SK-N-SH treated with all-trans-retinoic acid at 6 μM for 48 hours (cell line): Measurements from ENCODE around the gene RBM12.

Source experiments
- ATAC-seq: fragments of 200-7000 bp; cut with Tn5 transposase; 3 replicates; pipeline ENCODE4 v1.9.1; 2020; ENCODE audit warnings: mild to moderate bottlenecking, moderate library complexity
- ARNTL ChIP-seq: fragments of 450-650 bp; formaldehyde crosslinking; IDR thresholded peaks from 2 replicates; pipeline ENCODE4 v1.5.0; 2020; ENCODE audit warnings: low read depth, mild to moderate bottlenecking, moderate library complexity, borderline replicate concordance
- BACH2 ChIP-seq: fragments of 250-450 bp; sonication (Bioruptor Pico); IDR thresholded peaks from 2 replicates; pipeline ENCODE4 v1.9.0; 2021; ENCODE audit warnings: mild to moderate bottlenecking, borderline replicate concordance
- ESRRG ChIP-seq: fragments of 250-450 bp; sonication (Bioruptor Pico); IDR thresholded peaks from 2 replicates; pipeline ENCODE4 v1.6.1; 2021; ENCODE audit warnings: mild to moderate bottlenecking
- GLIS3 ChIP-seq: fragments of 250-450 bp; sonication (Bioruptor Pico); IDR thresholded peaks from 2 replicates; pipeline ENCODE4 v1.5.0; 2020; ENCODE audit warnings: mild to moderate bottlenecking, moderate library complexity
- ISL1 ChIP-seq: fragments of 250-450 bp; sonication (Bioruptor Pico); IDR thresholded peaks from 2 replicates; pipeline ENCODE4 v2.1.2; 2022; ENCODE audit warnings: mild to moderate bottlenecking, moderate library complexity
- OSR1 ChIP-seq: fragments of 250-450 bp; sonication (Bioruptor Pico); IDR thresholded peaks from 2 replicates; pipeline ENCODE4 v1.8.0; 2022; ENCODE audit warnings: moderate library complexity, mild to moderate bottlenecking, inconsistent platforms
- PPARA ChIP-seq: fragments of 250-450 bp; sonication (Bioruptor Pico); IDR thresholded peaks from 2 replicates; pipeline ENCODE4 v1.5.0; 2020; ENCODE audit warnings: mild to moderate bottlenecking, borderline replicate concordance
- RARB ChIP-seq: fragments of 250-450 bp; sonication (Bioruptor Pico); IDR thresholded peaks from 2 replicates; pipeline ENCODE4 v1.8.0; 2021; ENCODE audit warnings: mild to moderate bottlenecking, moderate library complexity
- SNAI2 ChIP-seq: fragments of 250-450 bp; sonication (Bioruptor Pico); IDR thresholded peaks from 2 replicates; pipeline ENCODE4 v1.5.0; 2020; ENCODE audit warnings: mild to moderate bottlenecking, moderate library complexity
- TCF4 ChIP-seq: fragments of 250-450 bp; sonication (Bioruptor Pico); IDR thresholded peaks from 2 replicates; pipeline ENCODE4 v1.8.0; 2021; ENCODE audit warnings: mild to moderate bottlenecking, moderate library complexity, borderline replicate concordance
- TOX ChIP-seq: fragments of 250-450 bp; sonication (Bioruptor Pico); IDR thresholded peaks from 2 replicates; pipeline ENCODE4 v1.8.0; 2021; ENCODE audit warnings: mild to moderate bottlenecking, moderate library complexity, borderline replicate concordance
- ZC3H10 ChIP-seq: fragments of 250-450 bp; sonication (Bioruptor Pico); IDR thresholded peaks from 2 replicates; pipeline ENCODE4 v1.5.1; 2021; ENCODE audit warnings: mild to moderate bottlenecking, moderate library complexity
- ZFP3 ChIP-seq: fragments of 250-450 bp; sonication (Bioruptor Pico); IDR thresholded peaks from 2 replicates; pipeline ENCODE4 v1.5.0; 2020; ENCODE audit warnings: mild to moderate bottlenecking, moderate library complexity
- ZFP30 ChIP-seq: fragments of 450-650 bp; formaldehyde crosslinking; IDR thresholded peaks from 2 replicates; pipeline ENCODE4 v1.5.0; 2022; ENCODE audit warnings: mild to moderate bottlenecking, moderate library complexity
- ZNF565 ChIP-seq: fragments of 450-650 bp; formaldehyde crosslinking; conservative IDR thresholded peaks from 2 replicates; pipeline ENCODE4 v1.5.0; 2020; ENCODE audit warnings: low read depth, mild to moderate bottlenecking, moderate library complexity
- ZNF70 ChIP-seq: fragments of 450-650 bp; formaldehyde crosslinking; IDR thresholded peaks from 2 replicates; pipeline ENCODE4 v1.5.0; 2020; ENCODE audit warnings: mild to moderate bottlenecking, moderate library complexity
- ZNF8 ChIP-seq: fragments of 450-650 bp; formaldehyde crosslinking; IDR thresholded peaks from 2 replicates; pipeline ENCODE4 v1.5.0; 2020; ENCODE audit warnings: mild to moderate bottlenecking, moderate library complexity
- TF ChIP-seq, protein P1 (sequence below): fragments of 250-450 bp; sonication (Bioruptor Pico); IDR thresholded peaks from 2 replicates; pipeline ENCODE4 v1.8.0; 2021; ENCODE audit warnings: low read depth, mild to moderate bottlenecking, moderate library complexity, borderline replicate concordance
- TF ChIP-seq, protein P2 (sequence below): fragments of 250-450 bp; sonication (Bioruptor Pico); IDR thresholded peaks from 2 replicates; pipeline ENCODE4 v1.8.0; 2020; ENCODE audit warnings: mild to moderate bottlenecking, moderate library complexity, borderline replicate concordance
- TF ChIP-seq, protein P3 (sequence below): fragments of 250-450 bp; sonication (Bioruptor Pico); IDR thresholded peaks from 2 replicates; pipeline ENCODE4 v1.5.1; 2021; ENCODE audit warnings: mild to moderate bottlenecking, moderate library complexity
- TF ChIP-seq, protein P4 (sequence below): fragments of 250-450 bp; sonication (Bioruptor Pico); IDR thresholded peaks from 2 replicates; pipeline ENCODE4 v1.5.0; 2020; ENCODE audit warnings: mild to moderate bottlenecking, moderate library complexity

The RBM12 gene

DNA sequence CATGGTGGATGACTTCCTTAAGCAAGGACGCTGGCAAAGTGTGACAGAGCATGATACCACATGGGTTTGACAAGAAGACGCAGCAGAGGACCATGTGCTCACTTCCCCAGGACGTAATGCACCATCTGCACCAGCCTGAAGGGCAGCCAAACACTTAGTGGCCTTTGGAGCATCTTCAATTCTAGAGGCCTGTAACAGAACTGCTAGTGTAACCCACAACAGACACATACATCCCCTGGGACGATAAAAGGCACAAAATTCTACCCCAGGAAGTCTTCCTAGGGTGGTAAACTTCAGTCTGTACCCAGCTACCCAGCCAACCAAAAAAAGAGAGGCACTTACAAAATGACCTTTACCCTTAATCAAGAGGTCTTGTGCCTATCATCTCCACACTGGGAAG, 9.2 kb upstream of the RBM12 start:
- no peak for TF ChIP-seq ESRRG (CRISPR knock-in tag)
- no peak for TF ChIP-seq ZNF565 (CRISPR knock-in tag)
- TF ChIP-seq, protein P1, sequence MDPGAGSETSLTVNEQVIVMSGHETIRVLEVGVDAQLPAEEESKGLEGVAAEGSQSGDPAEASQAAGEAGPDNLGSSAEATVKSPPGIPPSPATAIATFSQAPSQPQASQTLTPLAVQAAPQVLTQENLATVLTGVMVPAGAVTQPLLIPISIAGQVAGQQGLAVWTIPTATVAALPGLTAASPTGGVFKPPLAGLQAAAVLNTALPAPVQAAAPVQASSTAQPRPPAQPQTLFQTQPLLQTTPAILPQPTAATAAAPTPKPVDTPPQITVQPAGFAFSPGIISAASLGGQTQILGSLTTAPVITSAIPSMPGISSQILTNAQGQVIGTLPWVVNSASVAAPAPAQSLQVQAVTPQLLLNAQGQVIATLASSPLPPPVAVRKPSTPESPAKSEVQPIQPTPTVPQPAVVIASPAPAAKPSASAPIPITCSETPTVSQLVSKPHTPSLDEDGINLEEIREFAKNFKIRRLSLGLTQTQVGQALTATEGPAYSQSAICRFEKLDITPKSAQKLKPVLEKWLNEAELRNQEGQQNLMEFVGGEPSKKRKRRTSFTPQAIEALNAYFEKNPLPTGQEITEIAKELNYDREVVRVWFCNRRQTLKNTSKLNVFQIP (CRISPR knock-in tag), result no peak
- TF ChIP-seq TOX, result no peak
- TF ChIP-seq ARNTL (CRISPR knock-in tag), result no peak
- TF ChIP-seq ZNF70 (CRISPR knock-in tag), result no peak
- TF ChIP-seq, protein P2, sequence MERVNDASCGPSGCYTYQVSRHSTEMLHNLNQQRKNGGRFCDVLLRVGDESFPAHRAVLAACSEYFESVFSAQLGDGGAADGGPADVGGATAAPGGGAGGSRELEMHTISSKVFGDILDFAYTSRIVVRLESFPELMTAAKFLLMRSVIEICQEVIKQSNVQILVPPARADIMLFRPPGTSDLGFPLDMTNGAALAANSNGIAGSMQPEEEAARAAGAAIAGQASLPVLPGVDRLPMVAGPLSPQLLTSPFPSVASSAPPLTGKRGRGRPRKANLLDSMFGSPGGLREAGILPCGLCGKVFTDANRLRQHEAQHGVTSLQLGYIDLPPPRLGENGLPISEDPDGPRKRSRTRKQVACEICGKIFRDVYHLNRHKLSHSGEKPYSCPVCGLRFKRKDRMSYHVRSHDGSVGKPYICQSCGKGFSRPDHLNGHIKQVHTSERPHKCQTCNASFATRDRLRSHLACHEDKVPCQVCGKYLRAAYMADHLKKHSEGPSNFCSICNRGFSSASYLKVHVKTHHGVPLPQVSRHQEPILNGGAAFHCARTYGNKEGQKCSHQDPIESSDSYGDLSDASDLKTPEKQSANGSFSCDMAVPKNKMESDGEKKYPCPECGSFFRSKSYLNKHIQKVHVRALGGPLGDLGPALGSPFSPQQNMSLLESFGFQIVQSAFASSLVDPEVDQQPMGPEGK (CRISPR knock-in tag), result no peak
- no peak for TF ChIP-seq ZFP30 (CRISPR knock-in tag)
- TF ChIP-seq OSR1, result no peak
- no peak for ATAC-seq

DNA sequence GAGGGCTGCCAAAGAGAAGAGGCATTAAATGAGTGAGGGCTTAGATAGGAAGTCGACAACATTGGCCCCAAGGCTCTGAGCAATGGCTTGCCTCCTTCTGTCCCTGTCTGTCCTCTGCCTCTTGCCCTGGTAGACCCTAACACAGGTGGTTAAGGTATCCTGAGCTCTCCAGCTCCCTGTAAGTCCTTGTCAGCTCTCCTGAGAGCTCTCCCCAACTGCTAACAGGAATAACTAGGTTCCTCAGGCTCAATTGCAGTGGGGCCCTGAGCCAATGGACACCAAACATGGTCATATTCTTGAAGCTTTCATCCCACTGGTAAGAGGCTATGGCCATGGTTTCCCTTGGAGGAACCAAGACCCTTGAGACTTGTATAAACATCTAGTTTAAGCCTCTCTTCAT, 5.0 kb upstream of the RBM12 start:
- TF ChIP-seq TCF4 (CRISPR knock-in tag) (no peak), ESRRG (CRISPR knock-in tag) (no peak), ZFP30 (CRISPR knock-in tag) (no peak), RARB (CRISPR knock-in tag) (no peak), TOX (no peak), PPARA (CRISPR knock-in tag) (no peak), ISL1 (no peak), SNAI2 (CRISPR knock-in tag) (no peak), GLIS3 (CRISPR knock-in tag) (no peak), ZNF8 (CRISPR knock-in tag) (no peak), ZC3H10 (CRISPR knock-in tag) (no peak), ARNTL (CRISPR knock-in tag) (no peak), ZNF70 (CRISPR knock-in tag) (no peak), BACH2 (CRISPR knock-in tag) (no peak), ZFP3 (CRISPR knock-in tag) (no peak)
- TF ChIP-seq, protein P1 (CRISPR knock-in tag), result no peak
- TF ChIP-seq, protein P3, sequence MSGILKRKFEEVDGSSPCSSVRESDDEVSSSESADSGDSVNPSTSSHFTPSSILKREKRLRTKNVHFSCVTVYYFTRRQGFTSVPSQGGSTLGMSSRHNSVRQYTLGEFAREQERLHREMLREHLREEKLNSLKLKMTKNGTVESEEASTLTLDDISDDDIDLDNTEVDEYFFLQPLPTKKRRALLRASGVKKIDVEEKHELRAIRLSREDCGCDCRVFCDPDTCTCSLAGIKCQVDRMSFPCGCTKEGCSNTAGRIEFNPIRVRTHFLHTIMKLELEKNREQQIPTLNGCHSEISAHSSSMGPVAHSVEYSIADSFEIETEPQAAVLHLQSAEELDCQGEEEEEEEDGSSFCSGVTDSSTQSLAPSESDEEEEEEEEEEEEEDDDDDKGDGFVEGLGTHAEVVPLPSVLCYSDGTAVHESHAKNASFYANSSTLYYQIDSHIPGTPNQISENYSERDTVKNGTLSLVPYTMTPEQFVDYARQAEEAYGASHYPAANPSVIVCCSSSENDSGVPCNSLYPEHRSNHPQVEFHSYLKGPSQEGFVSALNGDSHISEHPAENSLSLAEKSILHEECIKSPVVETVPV (CRISPR knock-in tag), result no peak
- TF ChIP-seq, protein P4, sequence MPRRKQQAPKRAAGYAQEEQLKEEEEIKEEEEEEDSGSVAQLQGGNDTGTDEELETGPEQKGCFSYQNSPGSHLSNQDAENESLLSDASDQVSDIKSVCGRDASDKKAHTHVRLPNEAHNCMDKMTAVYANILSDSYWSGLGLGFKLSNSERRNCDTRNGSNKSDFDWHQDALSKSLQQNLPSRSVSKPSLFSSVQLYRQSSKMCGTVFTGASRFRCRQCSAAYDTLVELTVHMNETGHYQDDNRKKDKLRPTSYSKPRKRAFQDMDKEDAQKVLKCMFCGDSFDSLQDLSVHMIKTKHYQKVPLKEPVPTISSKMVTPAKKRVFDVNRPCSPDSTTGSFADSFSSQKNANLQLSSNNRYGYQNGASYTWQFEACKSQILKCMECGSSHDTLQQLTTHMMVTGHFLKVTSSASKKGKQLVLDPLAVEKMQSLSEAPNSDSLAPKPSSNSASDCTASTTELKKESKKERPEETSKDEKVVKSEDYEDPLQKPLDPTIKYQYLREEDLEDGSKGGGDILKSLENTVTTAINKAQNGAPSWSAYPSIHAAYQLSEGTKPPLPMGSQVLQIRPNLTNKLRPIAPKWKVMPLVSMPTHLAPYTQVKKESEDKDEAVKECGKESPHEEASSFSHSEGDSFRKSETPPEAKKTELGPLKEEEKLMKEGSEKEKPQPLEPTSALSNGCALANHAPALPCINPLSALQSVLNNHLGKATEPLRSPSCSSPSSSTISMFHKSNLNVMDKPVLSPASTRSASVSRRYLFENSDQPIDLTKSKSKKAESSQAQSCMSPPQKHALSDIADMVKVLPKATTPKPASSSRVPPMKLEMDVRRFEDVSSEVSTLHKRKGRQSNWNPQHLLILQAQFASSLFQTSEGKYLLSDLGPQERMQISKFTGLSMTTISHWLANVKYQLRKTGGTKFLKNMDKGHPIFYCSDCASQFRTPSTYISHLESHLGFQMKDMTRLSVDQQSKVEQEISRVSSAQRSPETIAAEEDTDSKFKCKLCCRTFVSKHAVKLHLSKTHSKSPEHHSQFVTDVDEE (CRISPR knock-in tag), result no peak
- TF ChIP-seq, all 23 proteins: peak for 0
- no peak for ATAC-seq

DNA sequence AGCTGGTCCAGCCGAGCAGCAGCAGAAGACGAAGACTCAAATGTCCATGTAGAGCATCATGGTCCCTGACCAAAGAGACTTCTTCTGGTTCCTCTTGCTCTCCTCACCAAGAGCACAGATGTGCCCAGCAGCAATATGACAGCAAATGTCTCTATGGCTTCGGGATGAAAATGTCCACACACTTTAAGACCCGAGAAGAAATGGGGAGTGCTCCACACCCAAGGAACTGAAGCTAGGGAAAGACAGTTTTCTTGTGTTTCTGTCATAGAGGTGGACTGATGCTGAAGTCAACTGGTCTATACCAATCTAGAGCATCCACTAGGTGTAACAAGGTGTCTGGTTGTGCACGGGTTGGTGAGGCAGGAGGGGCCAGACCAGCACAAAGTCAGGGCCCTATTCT, 4.5 kb upstream of the RBM12 start:
- TF ChIP-seq ZC3H10 (CRISPR knock-in tag) (no peak), ARNTL (CRISPR knock-in tag) (no peak), PPARA (CRISPR knock-in tag) (no peak), BACH2 (CRISPR knock-in tag) (no peak), GLIS3 (CRISPR knock-in tag) (no peak), ZNF565 (CRISPR knock-in tag) (no peak), TCF4 (CRISPR knock-in tag) (no peak), ZFP30 (CRISPR knock-in tag) (no peak), ISL1 (no peak)
- TF ChIP-seq, protein P3 (CRISPR knock-in tag), result no peak
- no peak for ATAC-seq
